G401 (cell line): ENCODE data around the gene ETV7. TPM values are rescaled to one million over a fixed set of nuclear protein-coding genes. Genes with fewer than 3 reads are reported as not detected.

ENCODE experiments used
- DNase-seq: peaks from one replicate; pipeline ENCODE4 v3.0.0-alpha.2; 2015; ENCODE audit warnings: low spot score
- in situ Hi-C: cut with HindIII; loops from 2 replicates; pipeline ENCODE4 v1.10.0; 2016; ENCODE audit warnings: low sequenced_read_pairs, mixed read lengths
- total RNA-seq: library from RNA; depleted of rRNA; stranded (reverse); fragments of >200 nt; shearing (Covaris generic); gene quantifications from 2 replicates; pipeline ENCODE4 v1.2.3, GENCODE V29; 2014

The ETV7 gene
- total RNA-seq, 1 experiment from 2014 or later: 1.7 TPM

DNA sequence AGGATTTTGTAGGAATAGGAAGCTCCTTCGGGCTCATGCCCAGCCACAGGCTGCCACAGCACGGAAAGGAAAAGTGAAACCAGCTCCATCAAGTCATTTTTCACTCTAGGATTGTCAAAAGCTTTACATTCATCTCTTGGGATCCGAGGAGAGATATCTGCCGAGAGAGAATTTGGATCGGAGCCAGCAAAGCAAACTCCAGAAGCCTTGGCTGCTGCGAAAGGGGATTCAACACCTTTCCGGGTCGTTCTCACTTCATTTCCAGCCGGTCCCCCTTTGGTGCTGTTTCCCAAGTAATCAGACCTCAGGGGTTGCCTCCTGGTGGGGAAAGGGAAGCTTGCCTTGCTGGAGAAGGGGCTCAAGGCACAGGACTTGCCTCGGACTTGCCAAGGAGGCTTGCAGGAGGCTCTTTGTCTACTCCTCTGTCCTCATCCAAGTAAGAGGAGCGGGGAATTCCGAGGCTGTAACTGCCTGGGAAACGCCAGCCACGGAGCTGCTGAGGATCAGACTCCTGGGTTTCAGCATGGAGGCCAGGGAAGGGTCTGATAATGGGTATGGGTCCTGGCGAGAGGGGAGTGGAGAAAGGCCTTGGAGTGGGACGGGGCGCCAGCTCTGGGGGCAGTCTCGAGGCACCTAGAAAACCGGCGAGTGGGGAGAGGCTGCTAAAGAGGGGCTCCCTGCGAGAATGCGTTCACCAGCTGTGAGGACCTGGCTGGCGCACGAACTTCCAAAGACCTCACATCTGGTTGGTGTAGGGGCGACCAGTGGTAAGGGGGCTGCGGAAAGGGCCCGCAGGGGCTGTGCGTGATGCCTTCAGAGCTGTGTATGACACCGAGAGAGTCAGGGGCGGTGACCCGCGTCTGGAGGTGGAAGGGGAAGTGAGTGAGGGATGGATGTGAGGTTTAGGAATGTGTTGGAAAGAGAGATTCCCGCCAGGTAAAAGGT, 702 bp downstream of the ETV7 start:
- in situ Hi-C loops: no loop called here
- DNase-seq: peak; percentile 2

GRCh38 chr6:36384095-36384494, 3.4 kb downstream of the ETV7 start:
- in situ Hi-C loops: no loop called here
- no peak for DNase-seq

GRCh38 chr6:36383606-36384005, 3.9 kb downstream of the ETV7 start:
- in situ Hi-C loops: no loop called here
- no peak for DNase-seq

GRCh38 chr6:36382976-36383375, 4.5 kb downstream of the ETV7 start:
- in situ Hi-C loops: no loop called here
- DNase-seq: no peak

DNA sequence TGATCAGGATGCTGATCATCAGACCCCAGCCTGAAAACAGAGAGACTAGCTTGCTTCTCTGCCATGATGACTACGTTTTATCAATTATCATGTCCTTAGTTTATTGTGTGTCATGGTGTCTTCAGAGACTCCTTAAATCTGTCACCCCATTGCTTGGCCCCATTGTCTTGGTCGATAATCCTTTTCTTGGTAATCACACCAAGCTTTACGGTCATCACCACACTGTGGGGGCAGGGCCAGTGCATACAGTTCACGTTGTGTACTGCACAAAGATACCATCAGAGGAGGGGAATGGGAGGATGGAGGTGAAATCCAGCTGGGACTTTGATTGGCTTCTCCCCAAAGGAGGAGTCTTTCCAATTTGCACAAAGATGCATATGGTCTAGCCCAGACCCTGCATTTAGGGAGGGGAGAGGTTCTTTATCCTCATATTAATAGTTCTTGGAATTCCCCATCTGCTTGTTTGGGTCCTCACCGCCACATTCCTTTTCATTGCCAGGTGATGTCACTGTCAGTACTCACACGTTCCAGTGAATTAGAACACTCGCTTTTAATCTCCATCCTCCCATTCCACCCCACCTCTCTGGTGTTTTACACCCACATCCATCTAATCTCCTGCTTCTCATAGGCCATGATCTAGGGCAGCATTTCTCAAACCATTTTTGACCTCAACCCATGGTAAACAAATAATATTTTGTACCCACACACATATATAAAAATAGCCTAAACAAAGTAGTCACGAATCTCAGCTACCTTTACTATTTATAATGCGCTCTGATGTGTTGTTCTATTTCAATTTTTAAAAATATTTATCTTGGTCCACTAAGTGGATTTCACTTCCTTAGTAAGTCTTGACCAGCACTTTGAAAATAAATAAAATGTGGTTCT, 5.7 kb downstream of the ETV7 start:
- in situ Hi-C loops: no loop called here
- no peak for DNase-seq

GRCh38 chr6:36380166-36380565, 7.3 kb downstream of the ETV7 start:
- no peak for DNase-seq
- in situ Hi-C loops: no loop called here

- no peak for DNase-seq
- in situ Hi-C loops: no loop called here
Observed at GRCh38 chr6:36378936-36379335, 8.5 kb downstream of the ETV7 start.

- in situ Hi-C loops: no loop called here
- DNase-seq: no peak
Observed at GRCh38 chr6:36378243-36378920, 9.1 kb downstream of the ETV7 start.

- DNase-seq: no peak
- in situ Hi-C loops: no loop called here
Observed at GRCh38 chr6:36377594-36377993, 9.9 kb downstream of the ETV7 start.

DNA sequence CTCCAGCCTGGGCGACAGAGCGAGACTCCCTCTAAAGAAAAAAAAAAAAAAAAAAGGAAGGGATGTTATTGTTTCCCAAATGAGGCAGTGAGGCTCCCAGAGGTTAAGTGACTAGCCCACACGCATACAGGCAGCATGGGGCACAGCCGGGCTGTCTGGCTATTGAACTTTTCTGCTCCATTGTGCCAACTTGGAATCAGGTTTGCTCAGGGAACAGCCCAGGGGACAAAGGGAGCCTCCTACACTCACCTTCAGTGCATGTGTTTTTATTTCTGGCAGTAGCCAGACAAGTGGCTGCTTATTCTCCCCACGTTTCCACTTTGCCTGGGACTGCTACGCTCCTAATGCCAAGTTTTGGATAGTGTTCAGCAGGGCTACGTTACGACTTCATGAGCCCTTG, 10.7 kb downstream of the ETV7 start:
- in situ Hi-C loops: no loop called here

GRCh38 chr6:36376183-36376582, 11.3 kb downstream of the ETV7 start:
- DNase-seq: no peak
- in situ Hi-C loops: no loop called here

More for the DNA sequence above, 10.7 kb downstream of the ETV7 start:
- DNase-seq: no peak

DNA sequence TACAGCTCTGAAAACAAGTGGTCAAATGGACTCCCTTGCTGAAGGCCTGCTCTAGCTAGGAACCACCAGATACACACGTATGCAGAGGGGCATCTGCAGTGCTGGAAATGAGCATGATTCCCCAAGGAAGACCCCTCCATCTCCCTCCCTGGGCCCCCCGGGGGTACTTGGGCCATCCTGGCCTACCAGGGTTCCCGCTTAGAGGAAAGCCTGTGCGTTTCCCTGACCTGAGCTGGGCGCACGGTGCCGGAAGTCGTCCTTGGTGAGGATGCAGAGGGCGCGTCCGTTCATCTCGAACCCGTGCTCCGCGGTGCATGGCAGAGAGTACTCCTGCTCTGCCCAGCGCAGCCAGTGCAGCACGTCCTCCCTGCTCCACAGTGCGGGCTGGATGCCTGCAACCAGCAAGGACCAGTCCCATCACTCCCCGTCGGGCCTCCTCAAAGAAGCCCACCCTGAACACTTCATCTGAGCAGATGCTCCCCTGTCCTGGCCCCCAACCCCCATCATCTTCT, 11.8 kb downstream of the ETV7 start:
- DNase-seq: no peak
- in situ Hi-C loops: no loop called here

DNA sequence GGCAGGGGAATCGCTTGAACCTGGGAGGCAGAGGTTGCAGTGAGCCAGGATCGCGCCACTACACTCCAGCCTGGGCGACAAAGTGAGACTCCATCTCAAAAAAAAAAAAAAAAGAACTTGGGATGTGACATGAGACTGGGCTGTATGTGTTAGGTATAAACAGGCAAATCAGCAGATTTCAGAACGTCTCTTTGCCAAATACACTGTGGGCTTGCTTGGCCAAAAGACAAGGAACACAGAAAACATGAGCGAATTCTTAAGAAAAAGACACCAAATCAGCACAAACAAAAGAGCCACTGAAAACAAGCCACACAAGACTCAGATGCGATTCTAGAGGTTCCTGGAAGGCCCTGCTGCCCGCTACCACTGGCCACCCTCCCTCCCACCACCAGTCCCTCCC, 12.5 kb downstream of the ETV7 start:
- in situ Hi-C loops: no loop called here
- no peak for DNase-seq

DNA sequence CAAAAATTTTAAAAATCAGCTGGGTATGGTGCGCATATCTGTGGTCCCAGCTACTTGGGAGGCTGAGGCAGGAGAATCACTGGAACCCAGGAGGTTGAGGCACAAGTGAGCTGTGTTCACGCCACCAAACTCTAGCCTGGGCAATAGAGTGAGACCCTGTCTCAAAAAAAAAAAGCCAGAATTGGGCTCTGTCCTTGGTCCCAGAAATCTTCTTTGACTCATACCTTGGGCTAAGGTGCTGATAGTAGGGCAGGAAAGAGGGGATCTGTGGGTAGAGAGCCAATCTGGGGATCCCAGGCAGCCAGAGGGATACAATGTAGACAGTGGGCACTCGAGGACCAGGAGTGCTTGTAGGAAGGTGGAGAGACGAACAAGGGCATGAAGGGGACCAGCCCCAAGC, 13.3 kb downstream of the ETV7 start:
- DNase-seq: no peak
- in situ Hi-C loops: no loop called here

DNA sequence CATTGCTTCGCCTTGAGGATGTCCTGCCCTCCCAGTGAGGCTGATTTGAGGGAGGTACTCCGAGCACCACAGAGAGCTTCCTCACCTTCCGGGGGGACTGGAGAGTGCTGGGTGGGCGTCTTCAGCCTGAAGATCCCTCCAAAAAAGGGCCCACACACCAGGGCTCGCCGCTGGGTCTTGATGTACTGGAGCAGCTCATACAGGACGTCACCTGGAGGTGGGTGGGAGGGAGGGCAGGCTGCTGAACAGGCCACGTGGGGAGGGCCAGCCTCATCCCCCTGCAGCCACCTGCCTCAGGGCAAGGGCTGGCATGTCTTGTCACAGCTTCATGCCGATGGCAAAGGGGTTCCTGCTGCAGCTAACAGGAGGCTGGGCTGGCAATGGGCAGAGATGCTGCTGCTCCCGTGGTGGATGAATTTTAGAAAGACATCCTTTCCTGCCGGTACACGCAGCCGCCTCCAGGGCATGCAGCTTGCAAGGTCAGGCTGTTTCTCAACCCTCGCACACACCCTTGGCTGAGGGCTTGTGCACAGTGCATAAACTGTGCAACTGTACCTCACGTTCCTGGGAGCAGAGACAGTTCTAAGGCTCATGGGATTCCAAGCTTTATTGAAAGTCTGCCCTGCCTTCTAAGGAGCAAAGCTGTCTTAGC, 14.0 kb downstream of the ETV7 start:
- DNase-seq: no peak
- in situ Hi-C loops: no loop called here

DNA sequence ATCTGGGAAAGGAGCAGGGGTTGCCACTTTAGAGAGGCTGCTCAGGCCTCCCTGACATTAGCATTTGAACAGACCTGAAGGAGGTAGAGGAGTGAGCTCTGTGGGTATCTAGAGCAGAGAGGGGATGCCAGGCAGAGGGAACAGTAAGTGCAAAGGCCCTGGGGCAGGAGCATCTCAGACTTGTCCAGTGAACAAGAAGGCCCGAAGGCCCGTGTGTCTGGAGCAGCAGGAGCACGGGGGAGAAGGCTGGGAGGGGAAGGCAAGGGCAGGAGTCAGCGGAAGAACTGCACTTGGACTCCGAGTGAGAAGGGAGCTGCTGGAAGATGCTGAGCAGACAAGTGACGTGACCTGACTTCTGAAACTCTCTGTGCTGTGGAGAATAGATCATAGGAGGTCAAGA, 15.4 kb downstream of the ETV7 start:
- in situ Hi-C loops: no loop called here
- no peak for DNase-seq

- no peak for DNase-seq
- in situ Hi-C loops: no loop called here
Observed at GRCh38 chr6:36371211-36371610, 16.3 kb downstream of the ETV7 start.

DNA sequence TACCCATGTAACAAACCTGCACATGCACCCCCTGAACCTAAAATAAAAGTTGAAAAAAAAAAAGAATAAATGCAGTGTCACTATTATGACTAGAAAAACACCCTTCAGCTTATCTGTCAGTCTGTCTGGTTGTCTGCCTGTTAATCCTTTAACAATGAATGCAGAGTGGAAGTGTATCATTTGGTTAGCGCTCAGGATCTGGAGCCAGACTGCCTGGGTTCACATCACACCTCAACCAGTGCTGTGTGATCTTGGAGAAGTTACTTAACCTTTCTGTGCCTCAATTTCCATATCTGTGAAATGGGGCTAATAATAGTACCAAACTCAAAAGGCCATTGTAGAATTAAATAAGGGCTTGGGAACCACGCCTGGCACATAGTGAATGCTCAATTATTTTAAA, 16.8 kb downstream of the ETV7 start:
- no peak for DNase-seq
- in situ Hi-C loops: no loop called here
